22Rv1 (cell line): Measurements from ENCODE around the gene TRIM17.

ENCODE experiments used
- ZFX ChIP-seq: fragments of 450-650 bp; IDR thresholded peaks from 2 replicates; pipeline ENCODE4 v1.6.1; 2017; ENCODE audit warnings: antibody characterized with exemption, borderline replicate concordance
- TF ChIP-seq, protein P1 (sequence below): fragments of 450-650 bp; IDR thresholded peaks from 2 replicates; pipeline ENCODE4 v1.5.1; 2017; ENCODE audit warnings: mild to moderate bottlenecking

DNA sequence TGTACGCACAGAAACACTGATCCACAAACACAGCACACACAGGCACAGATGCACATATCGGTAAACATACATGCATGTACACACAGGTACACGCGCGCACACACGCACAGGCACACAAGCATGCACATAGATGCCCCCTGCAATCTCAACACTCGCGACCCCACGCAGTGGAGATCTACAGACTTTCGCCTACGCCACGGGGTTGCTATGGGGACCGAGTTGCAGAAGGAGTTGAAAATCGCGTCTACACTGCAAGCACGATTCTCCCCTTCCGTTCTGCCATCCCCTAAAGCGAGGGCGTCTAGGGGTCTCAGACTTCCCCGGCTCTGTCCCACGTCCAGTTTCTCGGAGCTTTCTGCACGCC, 826 bp downstream of the TRIM17 start:
- TF ChIP-seq, protein P1, sequence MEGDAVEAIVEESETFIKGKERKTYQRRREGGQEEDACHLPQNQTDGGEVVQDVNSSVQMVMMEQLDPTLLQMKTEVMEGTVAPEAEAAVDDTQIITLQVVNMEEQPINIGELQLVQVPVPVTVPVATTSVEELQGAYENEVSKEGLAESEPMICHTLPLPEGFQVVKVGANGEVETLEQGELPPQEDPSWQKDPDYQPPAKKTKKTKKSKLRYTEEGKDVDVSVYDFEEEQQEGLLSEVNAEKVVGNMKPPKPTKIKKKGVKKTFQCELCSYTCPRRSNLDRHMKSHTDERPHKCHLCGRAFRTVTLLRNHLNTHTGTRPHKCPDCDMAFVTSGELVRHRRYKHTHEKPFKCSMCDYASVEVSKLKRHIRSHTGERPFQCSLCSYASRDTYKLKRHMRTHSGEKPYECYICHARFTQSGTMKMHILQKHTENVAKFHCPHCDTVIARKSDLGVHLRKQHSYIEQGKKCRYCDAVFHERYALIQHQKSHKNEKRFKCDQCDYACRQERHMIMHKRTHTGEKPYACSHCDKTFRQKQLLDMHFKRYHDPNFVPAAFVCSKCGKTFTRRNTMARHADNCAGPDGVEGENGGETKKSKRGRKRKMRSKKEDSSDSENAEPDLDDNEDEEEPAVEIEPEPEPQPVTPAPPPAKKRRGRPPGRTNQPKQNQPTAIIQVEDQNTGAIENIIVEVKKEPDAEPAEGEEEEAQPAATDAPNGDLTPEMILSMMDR = no peak
- TF ChIP-seq ZFX = no peak
